GM19438 (cell line): ENCODE data around the gene IQUB.
"Not testable (repeated sequence)": the region's sequence is repeated elsewhere in the genome, so short reads cannot be mapped to it uniquely, and the experiment has no call there.

Experiments used
- ATAC-seq: cut with Tn5 transposase; IDR thresholded peaks from one replicate; pipeline ENCODE4 v1.9.1; 2021; ENCODE audit warnings: low read depth; ENCODE audit not compliant: unreplicated experiment

IQUB gene

DNA sequence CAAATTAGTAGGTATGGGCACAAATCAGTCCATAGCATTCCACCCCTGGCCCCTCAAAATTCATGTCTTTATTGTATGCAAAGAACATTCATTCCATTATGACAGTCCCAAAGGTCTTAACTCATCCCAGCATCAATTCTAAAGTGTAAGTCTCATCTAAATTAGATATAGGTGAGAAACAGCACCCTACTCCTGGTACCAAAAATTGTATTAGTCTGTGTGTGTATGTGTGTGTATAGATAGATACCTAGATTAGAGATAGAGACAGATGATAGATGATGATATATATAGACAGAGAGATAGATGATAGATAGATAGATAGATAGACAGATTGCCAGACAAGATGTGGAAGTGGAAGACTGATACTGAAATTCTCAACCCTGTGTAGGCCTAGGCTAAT is 109.9 kb downstream of the IQUB start:
- no peak for ATAC-seq

DNA sequence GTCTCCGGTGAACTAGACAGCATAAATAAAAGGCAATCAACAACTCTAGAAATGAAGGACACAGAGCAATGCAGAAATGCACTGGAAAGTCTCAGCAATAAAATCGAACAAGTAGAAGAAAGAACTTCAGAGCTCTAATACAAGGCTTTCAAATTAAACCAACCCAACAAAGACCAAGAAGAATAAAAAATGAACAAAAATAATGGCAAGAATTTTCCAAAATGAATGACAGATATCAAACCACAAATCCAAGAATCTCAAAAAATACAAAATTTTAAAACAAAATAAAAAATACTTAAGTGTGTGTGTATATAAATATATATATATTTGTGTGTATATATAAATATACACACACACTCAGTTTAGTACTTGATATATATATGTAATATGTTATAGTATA is 110.8 kb downstream of the IQUB start:
- ATAC-seq: no peak

DNA sequence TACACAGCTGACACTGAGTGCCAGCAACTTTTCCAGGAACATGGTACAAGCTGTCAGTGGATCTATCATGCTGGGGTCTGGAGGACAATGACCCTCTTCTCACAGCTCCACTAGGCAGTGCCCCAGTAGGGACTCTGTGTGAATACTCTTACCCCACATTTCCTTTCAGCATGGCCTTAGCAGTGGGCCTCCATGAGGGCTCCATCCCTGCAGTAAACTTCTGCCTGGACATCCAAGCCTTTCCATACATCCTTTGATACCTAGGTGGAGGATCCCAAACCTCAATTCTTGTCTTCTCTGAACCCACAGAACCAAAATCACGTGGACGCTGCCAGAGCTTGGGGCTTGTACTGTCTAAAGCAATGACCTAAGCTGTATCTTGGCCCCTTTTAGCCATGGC is 116.8 kb downstream of the IQUB start:
- ATAC-seq: no peak

DNA sequence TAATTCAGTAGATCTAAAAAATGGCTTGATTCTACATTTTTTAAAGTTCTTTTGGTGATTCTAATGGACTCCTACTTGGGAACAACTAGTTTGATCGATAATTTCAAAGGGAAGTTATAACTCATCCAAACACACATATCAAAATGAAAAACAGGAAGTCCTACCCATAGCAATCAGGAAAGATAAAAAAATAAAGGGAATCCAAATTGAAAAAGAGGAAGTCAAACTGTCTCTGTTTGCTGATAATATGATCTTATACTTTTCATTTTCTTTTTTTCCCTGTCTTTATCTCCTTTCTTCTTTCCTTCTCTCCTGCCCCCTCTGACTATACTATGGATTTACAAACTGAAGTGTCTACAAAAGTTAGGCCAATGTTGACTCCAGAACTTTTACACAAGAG is 118.8 kb downstream of the IQUB start:
- no peak for ATAC-seq

DNA sequence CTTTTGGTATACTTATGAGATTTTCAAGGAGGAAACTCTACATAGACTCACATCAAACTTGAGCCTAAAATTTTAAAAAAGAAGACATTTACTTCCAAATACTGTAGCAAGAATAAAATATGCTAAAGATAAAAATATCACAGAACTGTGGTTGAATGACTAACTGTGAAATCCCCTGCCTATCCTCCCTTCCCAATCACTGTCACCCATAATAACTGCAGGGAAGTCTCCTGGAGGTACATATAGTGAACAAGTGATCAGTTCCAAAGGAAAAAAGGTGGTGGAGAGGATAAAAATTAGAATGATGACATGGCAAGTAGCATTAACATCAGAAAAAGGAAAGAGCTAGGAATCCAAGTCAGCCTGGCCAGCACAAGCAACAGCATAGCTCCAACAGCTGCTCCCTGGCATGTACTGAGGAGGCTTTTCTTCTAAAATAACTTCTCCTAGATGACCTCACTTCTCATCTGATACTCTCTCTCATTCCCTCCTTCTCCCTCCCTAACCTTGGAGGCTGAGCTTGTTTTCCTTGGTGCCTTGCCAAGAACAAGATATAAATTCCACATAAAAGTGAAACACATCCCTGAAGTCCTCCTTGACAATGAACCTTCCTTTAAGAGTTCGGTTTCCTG is 124.0 kb downstream of the IQUB start:
- no peak for ATAC-seq

DNA sequence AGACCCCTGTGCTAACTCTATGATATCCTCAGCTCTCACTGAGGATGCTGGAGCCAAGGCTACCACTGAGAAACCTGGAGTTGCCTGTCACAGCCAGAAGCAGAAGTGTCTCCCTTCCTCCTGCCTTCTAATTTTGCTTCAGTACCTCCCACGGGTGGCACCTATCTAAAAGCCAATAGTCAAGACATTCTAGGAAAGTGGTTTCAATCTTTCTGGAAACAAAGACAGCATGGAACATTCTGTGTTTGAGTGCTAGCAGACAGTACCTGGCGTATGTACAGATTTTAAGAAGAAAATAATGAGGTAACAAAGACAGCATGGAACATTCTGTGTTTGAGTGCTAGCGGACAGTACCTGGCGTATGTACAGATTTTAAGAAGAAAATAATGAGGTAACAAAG is 126.4 kb downstream of the IQUB start:
- ATAC-seq: not testable (repeated sequence)
